K562 (cell line): ENCODE results near the gene CCDC137. TPM values are rescaled to one million over a fixed set of nuclear protein-coding genes. Genes with fewer than 3 reads are reported as not detected.

ENCODE experiments used
- ATF1 ChIP-seq, 2 experiments: fragments of 450-650 bp in 1 of 2; IDR thresholded peaks; 2 replicates each; pipeline ENCODE4 v1.6.1; 2016; ENCODE audit warnings: missing compliant biosample characterization in 1 of 2, missing genetic modification characterization in 1 of 2
- ESRRA ChIP-seq: fragments of 450-650 bp; IDR thresholded peaks from 2 replicates; pipeline ENCODE4 v1.6.1; 2014; ENCODE audit warnings: low read depth, mild to moderate bottlenecking, moderate library complexity, borderline replicate concordance
- MAFK ChIP-seq: IDR thresholded peaks from 2 replicates; pipeline ENCODE4 v1.6.1; 2011; ENCODE audit warnings: low read length, improper control_type of control experiment
- MGA ChIP-seq: fragments of 450-650 bp; IDR thresholded peaks from 2 replicates; pipeline ENCODE4 v1.6.1; 2016; ENCODE audit warnings: mild to moderate bottlenecking, moderate library complexity
- SOX6 ChIP-seq: fragments of 450-650 bp; IDR thresholded peaks from 2 replicates; pipeline ENCODE4 v1.6.1; 2014; ENCODE audit warnings: mild to moderate bottlenecking
- SP1 ChIP-seq: sonication (generic); formaldehyde crosslinking; IDR thresholded peaks from 2 replicates; pipeline ENCODE4 v1.8.1; 2022; ENCODE audit warnings: mild to moderate bottlenecking, missing genetic modification reagents
- TAF15 ChIP-seq: fragments of 200-400 bp; formaldehyde crosslinking; IDR thresholded peaks from 2 replicates; pipeline ENCODE4 v1.6.1; 2017; ENCODE audit warnings: mild to moderate bottlenecking, low read depth, low read length, moderate library complexity
- TCF7L2 ChIP-seq: fragments of 150-350 bp; IDR thresholded peaks from 2 replicates; pipeline ENCODE4 v1.6.1; 2016; ENCODE audit warnings: low read depth, mild to moderate bottlenecking, low read length, moderate library complexity
- ZNF224 ChIP-seq: sonication (generic); formaldehyde crosslinking; IDR thresholded peaks from 2 replicates; pipeline ENCODE4 v1.8.0; 2022; ENCODE audit warnings: mild to moderate bottlenecking, missing genetic modification reagents
- polyA plus RNA-seq, 8 experiments: library from polyadenylated mRNA; depleted of rRNA in 4 of 8; stranded (reverse) in 5 of 8; unstranded in 3 of 8; fragments of >200 nt; fragmentation: Nextera tagmentation in 2 of 8; fragmentation: Illumina TruSeq in 1 of 8; extraction: Ambion mirVana in 2 of 8; extraction: Trizol in 1 of 8; gene quantifications; 2 replicates each; pipeline versions ENCODE4 v1.2.1 to v1.2.3, GENCODE V29; 2011 to 2014; ENCODE audit warnings: inconsistent platforms in 1 of 8, missing spikeins in 1 of 8
- total RNA-seq, 7 experiments: library from RNA; depleted of rRNA in 6 of 7; stranded (reverse); fragments of >200 nt in 6 of 7; fragmentation: Illumina TruSeq in 2 of 7; extraction: Trizol in 2 of 7; gene quantifications; 2 replicates each; pipeline versions ENCODE4 v1.2.1 to v1.2.3, GENCODE V29; 2011 to 2021; ENCODE audit warnings: low replicate concordance in 1 of 7
- TF ChIP-seq, protein P1 (sequence below), 2 experiments: fragments of 450-650 bp in 1 of 2; sonication (generic) in 1 of 2; formaldehyde crosslinking; conservative IDR thresholded peaks; 2 replicates each; pipeline versions ENCODE4 v1.4.0 to v1.8.1; 2020 to 2022; ENCODE audit warnings: mild to moderate bottlenecking in 1 of 2, missing genetic modification reagents in 1 of 2
- TF ChIP-seq, protein P2 (sequence below): fragments of 250-450 bp; sonication (Bioruptor Pico); IDR thresholded peaks from 2 replicates; pipeline ENCODE4 v1.5.1; 2021; ENCODE audit warnings: mild to moderate bottlenecking
- TF ChIP-seq, protein P3 (sequence below): sonication (generic); formaldehyde crosslinking; IDR thresholded peaks from 2 replicates; pipeline ENCODE4 v1.5.0; 2020; ENCODE audit warnings: missing genetic modification reagents

CCDC137 gene
- total and polyA plus RNA-seq, 9 of the 15 experiments (the other 6 are each of a cell fraction or from before 2014, with no cell fraction given): 2.3 to 68.1 (median 38.3) TPM

GRCh38 chr17:81666342-81667191 is at the start of gene CCDC137, which contains the start of gene OXLD1 (continued):
- TF ChIP-seq, protein P1, sequence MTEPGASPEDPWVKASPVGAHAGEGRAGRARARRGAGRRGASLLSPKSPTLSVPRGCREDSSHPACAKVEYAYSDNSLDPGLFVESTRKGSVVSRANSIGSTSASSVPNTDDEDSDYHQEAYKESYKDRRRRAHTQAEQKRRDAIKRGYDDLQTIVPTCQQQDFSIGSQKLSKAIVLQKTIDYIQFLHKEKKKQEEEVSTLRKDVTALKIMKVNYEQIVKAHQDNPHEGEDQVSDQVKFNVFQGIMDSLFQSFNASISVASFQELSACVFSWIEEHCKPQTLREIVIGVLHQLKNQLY (CRISPR knock-in tag; conservative IDR thresholded peaks at IDR 0.05): no peak
- TF ChIP-seq TCF7L2: no peak
- TF ChIP-seq, protein P2, sequence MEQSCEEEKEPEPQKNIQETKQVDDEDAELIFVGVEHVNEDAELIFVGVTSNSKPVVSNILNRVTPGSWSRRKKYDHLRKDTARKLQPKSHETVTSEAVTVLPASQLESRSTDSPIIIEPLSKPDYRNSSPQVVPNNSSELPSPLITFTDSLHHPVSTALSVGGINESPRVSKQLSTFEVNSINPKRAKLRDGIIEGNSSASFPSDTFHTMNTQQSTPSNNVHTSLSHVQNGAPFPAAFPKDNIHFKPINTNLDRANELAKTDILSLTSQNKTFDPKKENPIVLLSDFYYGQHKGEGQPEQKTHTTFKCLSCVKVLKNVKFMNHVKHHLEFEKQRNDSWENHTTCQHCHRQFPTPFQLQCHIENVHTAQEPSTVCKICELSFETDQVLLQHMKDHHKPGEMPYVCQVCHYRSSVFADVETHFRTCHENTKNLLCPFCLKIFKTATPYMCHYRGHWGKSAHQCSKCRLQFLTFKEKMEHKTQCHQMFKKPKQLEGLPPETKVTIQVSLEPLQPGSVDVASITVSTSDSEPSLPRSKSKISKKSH (CRISPR knock-in tag): no peak
- TF ChIP-seq, protein P3, sequence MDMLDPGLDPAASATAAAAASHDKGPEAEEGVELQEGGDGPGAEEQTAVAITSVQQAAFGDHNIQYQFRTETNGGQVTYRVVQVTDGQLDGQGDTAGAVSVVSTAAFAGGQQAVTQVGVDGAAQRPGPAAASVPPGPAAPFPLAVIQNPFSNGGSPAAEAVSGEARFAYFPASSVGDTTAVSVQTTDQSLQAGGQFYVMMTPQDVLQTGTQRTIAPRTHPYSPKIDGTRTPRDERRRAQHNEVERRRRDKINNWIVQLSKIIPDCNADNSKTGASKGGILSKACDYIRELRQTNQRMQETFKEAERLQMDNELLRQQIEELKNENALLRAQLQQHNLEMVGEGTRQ (CRISPR knock-in tag): no peak
- TF ChIP-seq ESRRA: peak; percentile 42; the same call in 1 of the 2 replicates
- TF ChIP-seq SP1: peak; percentile 53
- TF ChIP-seq ZNF224 (CRISPR knock-in tag): no peak
- no peak for TF ChIP-seq SOX6
- TF ChIP-seq TAF15: no peak
- TF ChIP-seq MAFK: no peak
- no peak for TF ChIP-seq MGA
- no peak for TF ChIP-seq ATF1 (CRISPR knock-in tag; IDR thresholded peaks at IDR 0.05)
- TF ChIP-seq ATF1 (tag; IDR thresholded peaks at IDR 0.05): peak; percentile 53
